ENCODE measurements around the gene MAN1A2. TPM values are rescaled to one million over a fixed set of nuclear protein-coding genes. Genes with fewer than 3 reads are reported as not detected.

The MAN1A2 gene
- total RNA-seq, 6 experiments from 2014 or later, result 38.0 to 45.1 (median 40.7) TPM

GRCh38 chr1:117531222-117531621 is 164.0 kb downstream of the MAN1A2 start:
- H3K4me1 Mint-ChIP-seq (ENCODE audit: low read depth), result peaks cover 10% of the 10 kb centered on the region
- no peaks in the 10 kb centered on the region for H3K27me3 Mint-ChIP-seq (ENCODE audit: insufficient read depth)
- no peak overlapping the region for H3K27ac Mint-ChIP-seq

DNA sequence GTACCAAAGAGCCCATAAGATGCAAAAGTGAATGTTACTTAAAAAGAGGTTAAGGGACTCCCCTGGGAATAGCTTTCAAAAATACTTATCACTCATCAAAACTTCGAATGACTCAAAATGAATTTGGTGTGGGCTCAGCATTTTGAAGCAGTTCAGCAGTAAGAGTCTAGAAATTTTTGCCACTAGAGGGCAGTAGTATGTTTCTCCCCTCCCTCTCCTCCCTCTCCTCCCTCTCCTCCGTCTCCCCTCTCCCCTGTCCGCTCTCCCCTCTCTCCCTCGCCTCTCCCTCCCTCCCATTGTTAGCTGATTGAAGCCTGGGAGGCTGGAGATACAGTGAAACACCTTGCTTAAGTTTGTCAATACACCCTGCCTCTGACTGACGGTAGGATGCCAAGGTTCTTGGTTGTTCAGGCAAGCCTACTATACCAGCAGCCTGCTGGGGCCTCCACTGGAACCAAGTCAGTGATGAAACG is 167.8 kb downstream of the MAN1A2 start:
- DNase-seq, result peak; percentile 59
- Mint-ChIP-seq H3K36me3 (ENCODE audit: low read depth) (no peaks in the 10 kb centered on the region), H3K27me3 (ENCODE audit: insufficient read depth) (no peaks in the 10 kb centered on the region), H3K27ac (no peak overlapping the region), H3K4me3 (no peak overlapping the region), H3K9me3 (no peaks in the 10 kb centered on the region), H3K4me1 (ENCODE audit: low read depth) (no peaks in the 10 kb centered on the region; the same call in 1 of the 2 replicates)
- TF ChIP-seq CTCF (IDR thresholded peaks at IDR 0.05), result peak; percentile 88

More at GRCh38 chr1:117531222-117531621, 164.0 kb downstream of the MAN1A2 start:
- no peak overlapping the region for H3K4me3 Mint-ChIP-seq
- TF ChIP-seq CTCF (IDR thresholded peaks at IDR 0.05), result no peak
- DNase-seq, result no peak
- peaks cover 4% of the 10 kb centered on the region; the same call in 1 of the 2 replicates for H3K36me3 Mint-ChIP-seq (ENCODE audit: low read depth)
- H3K9me3 Mint-ChIP-seq, result no peaks in the 10 kb centered on the region

DNA sequence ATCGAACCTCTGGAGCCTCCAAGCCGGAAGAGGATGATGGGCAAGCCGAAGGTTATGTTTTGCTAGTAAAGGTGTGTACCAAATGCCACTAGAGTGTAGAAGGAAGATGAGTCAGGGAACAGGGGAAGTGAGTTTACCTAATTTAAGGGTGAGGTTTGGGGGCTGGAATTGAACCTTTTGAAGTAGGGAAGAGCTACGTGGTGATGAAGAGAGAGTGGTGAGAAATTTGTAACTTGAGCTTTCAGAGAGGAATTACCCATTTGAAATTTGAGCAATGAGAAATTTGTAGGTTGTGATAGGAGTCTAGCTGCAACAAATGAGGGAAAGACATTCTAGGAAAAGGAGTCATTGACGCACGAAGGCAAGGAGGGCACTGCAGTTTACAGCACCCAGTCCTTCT is 168.6 kb downstream of the MAN1A2 start:
- Mint-ChIP-seq H3K4me3 (no peak overlapping the region), H3K4me1 (ENCODE audit: low read depth) (no peaks in the 10 kb centered on the region; the same call in 1 of the 2 replicates), H3K36me3 (ENCODE audit: low read depth) (no peaks in the 10 kb centered on the region), H3K27ac (no peak overlapping the region), H3K9me3 (no peaks in the 10 kb centered on the region), H3K27me3 (ENCODE audit: insufficient read depth) (no peaks in the 10 kb centered on the region)
- no peak for DNase-seq
- no peak for TF ChIP-seq CTCF (IDR thresholded peaks at IDR 0.05)

DNA sequence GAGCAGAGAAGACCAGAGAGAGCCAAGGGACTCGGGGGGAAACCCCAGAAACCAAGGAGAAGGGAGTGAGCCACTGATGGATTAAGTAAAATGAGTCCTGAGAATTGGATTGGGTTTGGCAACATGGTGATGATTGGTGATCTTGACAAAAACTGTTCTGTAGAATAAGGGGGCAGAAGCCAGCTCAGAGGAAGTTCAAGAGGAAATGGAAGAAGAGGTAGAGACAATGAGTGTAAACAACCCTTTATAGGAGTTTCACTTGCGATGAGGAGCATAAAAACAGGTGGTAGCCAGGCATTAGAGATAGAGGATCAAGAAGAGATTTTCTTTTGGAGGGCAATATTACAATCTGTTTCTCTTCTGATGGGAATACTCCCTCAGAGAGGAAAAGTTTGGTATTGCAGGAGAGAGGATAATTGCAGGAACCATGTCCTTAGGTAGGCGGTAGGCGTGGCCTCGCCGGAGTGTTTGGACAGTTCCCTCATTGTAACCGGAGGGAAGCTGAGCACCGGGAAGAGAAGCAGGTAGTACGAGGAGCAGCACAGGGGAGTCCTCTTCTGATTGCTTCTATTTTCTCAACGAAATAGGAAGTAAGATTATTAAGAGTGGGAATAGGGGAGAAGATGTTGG is 170.2 kb downstream of the MAN1A2 start:
- Mint-ChIP-seq H3K27ac (no peak overlapping the region), H3K9me3 (no peaks in the 10 kb centered on the region), H3K4me1 (ENCODE audit: low read depth) (no peaks in the 10 kb centered on the region; the same call in 1 of the 2 replicates), H3K4me3 (no peak overlapping the region), H3K36me3 (ENCODE audit: low read depth) (no peaks in the 10 kb centered on the region), H3K27me3 (ENCODE audit: insufficient read depth) (no peaks in the 10 kb centered on the region; the same call in 1 of the 2 replicates)
- no peak; the same call in 1 of the 2 replicates for TF ChIP-seq CTCF (IDR thresholded peaks at IDR 0.05)
- no peak for DNase-seq

DNA sequence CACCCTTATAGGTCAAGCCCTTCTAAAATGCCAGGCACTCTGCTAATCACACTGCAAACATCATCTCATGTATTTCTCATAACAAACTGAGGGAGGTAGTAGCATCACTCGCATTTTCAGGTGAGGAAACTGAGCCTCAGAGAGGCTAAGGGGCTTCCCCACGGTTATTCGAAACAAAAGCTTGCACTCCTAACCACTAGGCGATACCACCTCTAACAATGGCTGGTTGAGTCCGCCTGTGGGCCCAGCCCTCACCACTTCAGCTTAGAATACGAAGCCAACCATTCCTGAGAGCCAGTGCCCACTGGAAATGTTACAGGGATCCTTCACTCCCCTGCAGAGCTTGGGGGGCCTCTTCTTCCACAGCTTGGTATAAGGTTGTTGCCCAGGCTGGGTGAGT is 173.3 kb downstream of the MAN1A2 start:
- DNase-seq, result no peak
- TF ChIP-seq CTCF (IDR thresholded peaks at IDR 0.05), result no peak
- H3K9me3 Mint-ChIP-seq, result no peaks in the 10 kb centered on the region
- H3K36me3 Mint-ChIP-seq (ENCODE audit: low read depth), result no peaks in the 10 kb centered on the region
- no peaks in the 10 kb centered on the region for H3K4me1 Mint-ChIP-seq (ENCODE audit: low read depth)
- H3K27ac Mint-ChIP-seq, result no peak overlapping the region
- H3K4me3 Mint-ChIP-seq, result no peak overlapping the region
- H3K27me3 Mint-ChIP-seq (ENCODE audit: insufficient read depth), result no peaks in the 10 kb centered on the region; the same call in none of the 2 replicates
